Vagina (tissue), 2 donors: ENCODE measurements around the gene SBK2.

Experiments used
- CTCF ChIP-seq, 3 experiments: fragments of 450-650 bp in 2 of 3; fragments of 200-600 bp in 1 of 3; sonication (generic) in 1 of 3; IDR thresholded peaks; one replicate each; pipeline ENCODE4 v1.5.1; 2017 to 2019; ENCODE audit warnings: antibody characterized with exemption in 3 of 3, mild to moderate bottlenecking in 2 of 3, moderate library complexity in 2 of 3
- POLR2A ChIP-seq, 2 donors: fragments of 450-650 bp; IDR thresholded peaks; one replicate each; pipeline ENCODE4 v1.6.1; 2017; ENCODE audit warnings: antibody characterized with exemption in 2 of 2, mild to moderate bottlenecking in 2 of 2, moderate library complexity in 2 of 2
- POLR2AphosphoS5 ChIP-seq, 2 donors: sonication (generic); formaldehyde crosslinking; IDR thresholded peaks; one replicate each; pipeline ENCODE4 v1.9.0; 2017; ENCODE audit warnings: antibody characterized with exemption in 2 of 2, mild to moderate bottlenecking in 2 of 2, low read depth in 1 of 2; ENCODE audit not compliant: insufficient read depth in 1 of 2

- TF ChIP-seq CTCF (IDR thresholded peaks at IDR 0.05) (peak; percentile 96 to 98 (median 97)), POLR2A (IDR thresholded peaks at IDR 0.05) (no peak), POLR2AphosphoS5 (IDR thresholded peaks at IDR 0.05; ENCODE audit: insufficient read depth in 1 of 2, low read depth in 1 of 2) (peak; percentile 65 to 84)
Observed at GRCh38 chr19:55503502-55504251, 33.3 kb downstream of the SBK2 start.
